H1 (cell line): Measurements from ENCODE around the gene KCNH1. TPM values are rescaled to one million over a fixed set of nuclear protein-coding genes. Genes with fewer than 3 reads are reported as not detected.

Experiments
- CTCF ChIA-PET: fragments of 300-600 bp; sonication (Branson Sonifier 250); formaldehyde crosslinking; loops from one replicate; lab custom pipeline; 2021; ENCODE audit not compliant: partially characterized antibody; lab: Charles Lee
- POLR2A ChIA-PET: fragments of 300-600 bp; sonication (Branson Sonifier 250); formaldehyde crosslinking; loops from one replicate; lab custom pipeline; 2021; ENCODE audit warnings: inconsistent platforms; ENCODE audit not compliant: partially characterized antibody; lab: Charles Lee
- DNase-seq, 2 experiments: peaks; one replicate each; pipeline versions ENCODE4 v3.0.0 to v3.0.0-alpha.2; 2010 to 2022; ENCODE audit warnings: low spot score in 2 of 2, low read depth in 1 of 2, mixed read lengths in 1 of 2
- FAIRE-seq: peaks from 2 replicates; lab custom pipeline; 2011; peaks lifted over from hg19 to GRCh38; lab: Jason Lieb, UNC
- H2AFZ ChIP-seq: 2 replicates; pipeline ENCODE4 v1.8.1; 2012; ENCODE audit warnings: low read length, inconsistent platforms
- H2AK5ac ChIP-seq: 2 replicates; pipeline ENCODE4 v1.6.1; 2013; ENCODE audit warnings: low read depth, low read length
- H2BK120ac ChIP-seq: replicated peaks from 2 replicates; pipeline ENCODE3; 2013; ENCODE audit warnings: low read depth, low read length, inconsistent platforms
- H2BK12ac ChIP-seq: 2 replicates; pipeline ENCODE4 v1.6.1; 2013; ENCODE audit warnings: low read depth, low read length
- H2BK15ac ChIP-seq: 2 replicates; pipeline ENCODE4 v1.6.1; 2013; ENCODE audit warnings: low read length
- H2BK20ac ChIP-seq: 2 replicates; pipeline ENCODE4 v1.6.1; 2013; ENCODE audit warnings: low read length
- H2BK5ac ChIP-seq: 2 replicates; pipeline ENCODE4 v1.6.1; 2013; ENCODE audit warnings: low read depth, low read length
- H3K14ac ChIP-seq: 2 replicates; pipeline ENCODE4 v1.6.1; 2013; ENCODE audit warnings: inconsistent platforms; ENCODE audit not compliant: insufficient read length
- H3K18ac ChIP-seq: 2 replicates; pipeline ENCODE4 v1.6.1; 2013; ENCODE audit warnings: low read length; ENCODE audit errors: extremely low read depth
- H3K23ac ChIP-seq: 2 replicates; pipeline ENCODE4 v1.6.1; 2013; ENCODE audit warnings: inconsistent platforms; ENCODE audit not compliant: insufficient read length
- H3K23me2 ChIP-seq: 2 replicates; pipeline ENCODE4 v1.6.1; 2013; ENCODE audit warnings: low read depth, low read length
- H3K27ac ChIP-seq: 2 replicates; pipeline ENCODE4 v1.6.1; 2011; ENCODE audit warnings: low read depth, low read length, inconsistent platforms
- H3K27me3 ChIP-seq, 4 experiments: replicated peaks in 1 of 4; 1 replicate in 1 of 4; 2 replicates in 3 of 4; pipeline versions ENCODE4 v1.6.1 to v1.8.1; 2011 to 2013; ENCODE audit warnings: low read length in 3 of 4, mild to moderate bottlenecking in 3 of 4, inconsistent platforms in 2 of 4, mixed read lengths in 2 of 4, moderate library complexity in 1 of 4; ENCODE audit not compliant: control insufficient read depth in 3 of 4, insufficient read depth in 3 of 4; ENCODE audit errors: extremely low read depth in 1 of 4
- H3K36me3 ChIP-seq, 4 experiments: 2 replicates each; pipeline versions ENCODE4 v1.6.1 to v1.8.1; 2011 to 2013; ENCODE audit warnings: mild to moderate bottlenecking in 4 of 4, low read length in 3 of 4, moderate library complexity in 2 of 4, control low read depth in 1 of 4, inconsistent platforms in 1 of 4; ENCODE audit not compliant: insufficient read depth in 4 of 4, control insufficient read depth in 2 of 4
- H3K4ac ChIP-seq: replicated peaks from 2 replicates; pipeline ENCODE3; 2013; ENCODE audit warnings: low read length, low read depth, mixed read lengths, inconsistent platforms; ENCODE audit not compliant: insufficient read length
- H3K4me1 ChIP-seq, 4 experiments: replicated peaks in 1 of 4; 1 replicate in 1 of 4; 2 replicates in 3 of 4; pipeline versions ENCODE4 v1.6.1 to v1.8.1; 2011 to 2013; ENCODE audit warnings: low read length in 3 of 4, inconsistent platforms in 2 of 4, mixed read lengths in 1 of 4; ENCODE audit not compliant: insufficient read depth in 4 of 4, control insufficient read depth in 3 of 4
- H3K4me2 ChIP-seq, 2 experiments: 2 replicates each; pipeline versions ENCODE4 v1.6.1 to v1.8.1; 2011 to 2013; ENCODE audit warnings: low read depth in 2 of 2, low read length in 2 of 2, control low read depth in 1 of 2, inconsistent platforms in 1 of 2, mild to moderate bottlenecking in 1 of 2; ENCODE audit not compliant: insufficient read depth in 1 of 2
- H3K4me3 ChIP-seq, 4 experiments: fragments of 200-600, 300-600 bp in 1 of 4; sonication (generic), shearing (Covaris generic), sonication (Bioruptor Twin) in 1 of 4; 2 replicates each; pipeline versions ENCODE4 v1.5.1 to v1.8.1; 2011 to 2016; ENCODE audit warnings: low read length in 4 of 4, low read depth in 3 of 4, control low read depth in 2 of 4, inconsistent platforms in 2 of 4, mild to moderate bottlenecking in 2 of 4, mixed read lengths in 1 of 4, moderate library complexity in 1 of 4; ENCODE audit not compliant: insufficient read depth in 2 of 4; ENCODE audit errors: extremely low read depth in 1 of 4
- H3K56ac ChIP-seq: replicated peaks from 2 replicates; pipeline ENCODE3; 2013; ENCODE audit warnings: low read depth, mild to moderate bottlenecking, mixed read lengths, low read length, inconsistent platforms; ENCODE audit not compliant: insufficient read length
- H3K79me1 ChIP-seq: 2 replicates; pipeline ENCODE4 v1.6.1; 2013; ENCODE audit warnings: low read depth, low read length, control low read depth
- H3K79me2 ChIP-seq, 2 experiments: 2 replicates each; pipeline versions ENCODE4 v1.6.1 to v1.8.1; 2012 to 2013; ENCODE audit warnings: low read length in 2 of 2, mild to moderate bottlenecking in 2 of 2, inconsistent platforms in 1 of 2; ENCODE audit not compliant: insufficient read depth in 2 of 2, control insufficient read depth in 1 of 2
- H3K9ac ChIP-seq, 4 experiments: replicated peaks in 1 of 4; 1 replicate in 1 of 4; 2 replicates in 3 of 4; pipeline versions ENCODE4 v1.6.1 to v1.8.1; 2011 to 2013; ENCODE audit warnings: low read depth in 3 of 4, low read length in 3 of 4, control low read depth in 2 of 4, mild to moderate bottlenecking in 2 of 4, moderate library complexity in 2 of 4, inconsistent platforms in 1 of 4; ENCODE audit errors: extremely low read depth in 1 of 4
- H3K9me3 ChIP-seq, 2 experiments: 2 replicates each; pipeline versions ENCODE4 v1.6.1 to v1.8.1; 2012 to 2013; ENCODE audit warnings: mild to moderate bottlenecking in 2 of 2, moderate library complexity in 2 of 2, control low read depth in 1 of 2, inconsistent platforms in 1 of 2, low read depth in 1 of 2, low read length in 1 of 2, mixed read lengths in 1 of 2; ENCODE audit not compliant: insufficient read depth in 2 of 2
- H4K20me1 ChIP-seq, 2 experiments: replicated peaks in 1 of 2; 2 replicates each; pipeline versions ENCODE3 to v1.8.1; 2011 to 2013; ENCODE audit warnings: inconsistent platforms in 2 of 2, low read length in 2 of 2, mild to moderate bottlenecking in 1 of 2; ENCODE audit not compliant: insufficient read depth in 2 of 2, control insufficient read depth in 1 of 2
- H4K5ac ChIP-seq: 2 replicates; pipeline ENCODE4 v1.6.1; 2013; ENCODE audit warnings: low read length, low read depth, mixed read lengths, inconsistent platforms; ENCODE audit not compliant: insufficient read length
- H4K8ac ChIP-seq: 2 replicates; pipeline ENCODE4 v1.8.0; 2013; ENCODE audit warnings: mild to moderate bottlenecking, moderate library complexity, low read length, inconsistent platforms; ENCODE audit not compliant: insufficient read depth; ENCODE audit errors: extremely low read depth
- H4K91ac ChIP-seq: replicated peaks from 2 replicates; pipeline ENCODE3; 2013; ENCODE audit warnings: low read length, mixed read lengths, inconsistent platforms; ENCODE audit not compliant: insufficient read length
- ATF3 ChIP-seq: IDR thresholded peaks from 2 replicates; pipeline ENCODE4 v1.6.1; 2011; ENCODE audit warnings: low read depth, mild to moderate bottlenecking, low read length; ENCODE audit not compliant: insufficient read depth
- CHD2 ChIP-seq: IDR thresholded peaks from 2 replicates; pipeline ENCODE4 v1.6.1; 2012; ENCODE audit warnings: low read length, improper control_type of control experiment
- POLR2A ChIP-seq, 2 experiments: IDR thresholded peaks; 1 replicate in 1 of 2; 2 replicates in 1 of 2; pipeline ENCODE4 v1.6.1; 2011; ENCODE audit warnings: low read depth in 2 of 2, low read length in 2 of 2, mild to moderate bottlenecking in 2 of 2; ENCODE audit errors: control extremely low read depth in 1 of 2
- POU5F1 ChIP-seq: IDR thresholded peaks from 2 replicates; pipeline ENCODE4 v1.6.1; 2011; ENCODE audit warnings: low read depth, mild to moderate bottlenecking, low read length, moderate library complexity
- RAD21 ChIP-seq, 2 experiments: IDR thresholded peaks in 1 of 2; conservative IDR thresholded peaks in 1 of 2; 2 replicates each; pipeline ENCODE4 v1.6.1; 2011; ENCODE audit warnings: low read depth in 2 of 2, low read length in 2 of 2, improper control_type of control experiment in 1 of 2, inconsistent platforms in 1 of 2, mild to moderate bottlenecking in 1 of 2, moderate library complexity in 1 of 2
- SIN3A ChIP-seq, 2 experiments: IDR thresholded peaks in 1 of 2; conservative IDR thresholded peaks in 1 of 2; 2 replicates each; pipeline ENCODE4 v1.6.1; 2011 to 2012; ENCODE audit warnings: low read length in 2 of 2, improper control_type of control experiment in 1 of 2, low read depth in 1 of 2, mild to moderate bottlenecking in 1 of 2
- TEAD4 ChIP-seq: IDR thresholded peaks from 2 replicates; pipeline ENCODE4 v1.6.1; 2012; ENCODE audit warnings: low read depth, low read length, inconsistent platforms, mixed read lengths
- WGBS, 2 experiments: shearing (Covaris generic) in 1 of 2; methylation state at CpG; one replicate each; pipeline versions ENCODE4 v1.1.6 to v1.1.7; 2013 to 2015; ENCODE audit warnings: low lambda C conversion rate in 2 of 2, mixed read lengths in 2 of 2, inconsistent platforms in 1 of 2, low coverage in 1 of 2, missing lambda C conversion rate in 1 of 2; ENCODE audit not compliant: insufficient replicate concordance in 2 of 2, insufficient coverage in 1 of 2, insufficient read length in 1 of 2; ENCODE audit errors: extremely low coverage in 1 of 2, missing lambda C conversion rate in 1 of 2; 5-methylcytosine and 5-hydroxymethylcytosine counted together
- polyA plus RNA-seq, 7 experiments: library from polyadenylated mRNA; depleted of rRNA in 3 of 7; stranded (reverse) in 5 of 7; unstranded in 2 of 7; fragments of >200 nt in 5 of 7; fragments of 200-250 nt in 2 of 7; gene quantifications; 1 replicate in 5 of 7; 2 replicates in 1 of 7; 4 replicates in 1 of 7; pipeline versions ENCODE4 v1.2.1 to v1.2.3, GENCODE V29; 2011 to 2013; ENCODE audit warnings: missing spikeins in 2 of 7, mixed read lengths in 2 of 7
- total RNA-seq: library from RNA; stranded (reverse); fragmentation: NEBNext Ultra II Directional; extraction: Animal tissue kit (Norgen Biotek cat#: 25700); gene quantifications from 2 replicates; pipeline ENCODE4 v1.2.1, GENCODE V29; 2021

The KCNH1 gene
- total and polyA plus RNA-seq, 2 of the 8 experiments (the other 6 are each of a cell fraction or from before 2014, with no cell fraction given): 0.27 to 0.34 TPM

DNA sequence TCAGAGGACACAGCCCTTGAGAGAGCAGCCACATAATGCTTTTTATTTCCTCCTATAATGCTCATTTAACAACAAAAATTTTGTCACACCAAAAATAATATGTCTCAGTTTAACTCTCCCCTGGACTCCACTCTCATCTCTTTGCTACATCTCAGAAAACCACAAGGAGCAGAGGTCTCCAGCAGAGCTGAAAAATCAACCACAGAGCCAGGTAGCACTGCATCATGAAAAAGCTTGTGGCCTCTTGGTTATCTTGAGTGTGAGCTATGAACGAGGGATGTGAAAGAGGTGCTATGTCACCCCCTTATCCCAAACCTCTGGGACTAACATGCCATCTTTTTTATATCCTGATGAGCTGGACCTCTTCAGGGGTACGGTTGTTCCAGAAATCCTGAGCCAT lies 44.4 kb downstream of the KCNH1 start:
- H3K4me3 ChIP-seq: no peak overlapping the region
- H2AK5ac ChIP-seq: no peak overlapping the region
- H3K4me1 ChIP-seq: no peaks in the 10 kb centered on the region
- no peak overlapping the region for H2BK15ac ChIP-seq
- CTCF ChIA-PET: no interaction called here
- no peak overlapping the region for H3K18ac ChIP-seq
- H4K5ac ChIP-seq: no peak overlapping the region
- no peak overlapping the region for H2BK20ac ChIP-seq
- DNase-seq (no peak), FAIRE-seq (no peak)
- H2BK12ac ChIP-seq: no peak overlapping the region
- no peak overlapping the region for H2BK120ac ChIP-seq
- H3K36me3 ChIP-seq: no peaks in the 10 kb centered on the region
- no peak overlapping the region for H3K4ac ChIP-seq
- H3K79me1 ChIP-seq: no peaks in the 10 kb centered on the region
- H4K8ac ChIP-seq: no peak overlapping the region
- no peaks in the 10 kb centered on the region for H3K27me3 ChIP-seq
- no peak overlapping the region for H3K9ac ChIP-seq
- no peaks in the 10 kb centered on the region for H4K20me1 ChIP-seq
- no peak overlapping the region for H3K23ac ChIP-seq
- 66% methylated on average over 2 of the region's 2 CpGs; no CpG with 5 or more reads in 1 of the 2 experiments for WGBS, 2 experiments
- H3K14ac ChIP-seq: no peak overlapping the region
- H3K56ac ChIP-seq: no peak overlapping the region
- H3K27ac ChIP-seq: no peak overlapping the region
- H4K91ac ChIP-seq: no peak overlapping the region
- H3K9me3 ChIP-seq: no peaks in the 10 kb centered on the region
- POLR2A ChIA-PET: no interaction called here
- no peak overlapping the region for H2BK5ac ChIP-seq
- no peaks in the 10 kb centered on the region for H3K79me2 ChIP-seq
- no peaks in the 10 kb centered on the region for H3K23me2 ChIP-seq
- no peak overlapping the region for H2AFZ ChIP-seq
- H3K4me2 ChIP-seq: no peak overlapping the region
- TF ChIP-seq SIN3A (conservative IDR thresholded peaks at IDR 0.05 in 1 of 2, IDR thresholded peaks at IDR 0.05 in 1 of 2; ENCODE audit: low read depth in 1 of 2, low read length in 2 of 2) (no peak), POLR2A (IDR thresholded peaks at IDR 0.05; ENCODE audit: control extremely low read depth in 1 of 2, low read depth in 2 of 2, low read length in 2 of 2) (no peak), POU5F1 (no peak), RAD21 (IDR thresholded peaks at IDR 0.05 in 1 of 2, conservative IDR thresholded peaks at IDR 0.05 in 1 of 2; ENCODE audit: low read depth in 2 of 2, low read length in 2 of 2) (no peak), ATF3 (no peak), TEAD4 (no peak), CHD2 (no peak)
